Right ventricle myocardium inferior (tissue), 1 donor: Measurements from ENCODE around the gene SELENOP. TPM values are rescaled to one million over a fixed set of nuclear protein-coding genes. Genes with fewer than 3 reads are reported as not detected.

Source experiments
- ATAC-seq: fragments of 200-7000 bp; cut with Tn5 transposase; one replicate; pipeline ENCODE4 v1.9.1; 2020; ENCODE audit warnings: mild to moderate bottlenecking, moderate library complexity
- DNase-seq: peaks from one replicate; pipeline ENCODE4 v3.0.0; 2021; ENCODE audit errors: missing footprints
- intact Hi-C: fragments of 100-400 bp; cut with DNase I; formaldehyde crosslinking; loops from one replicate; pipeline ENCODE4 v1.11.0; 2022
- total RNA-seq: library from RNA; stranded (reverse); fragmentation: NEBNext Ultra II Directional; extraction: Animal tissue kit (Norgen Biotek cat#: 25700); gene quantifications from one replicate; pipeline ENCODE4 v1.2.1, GENCODE V29; 2021
- donor health status: DM: no; HTN: yes; CAD: no; lungs with severe emphysema.

SELENOP gene
- total RNA-seq, 1 donor from 2014 or later = 284 TPM

DNA sequence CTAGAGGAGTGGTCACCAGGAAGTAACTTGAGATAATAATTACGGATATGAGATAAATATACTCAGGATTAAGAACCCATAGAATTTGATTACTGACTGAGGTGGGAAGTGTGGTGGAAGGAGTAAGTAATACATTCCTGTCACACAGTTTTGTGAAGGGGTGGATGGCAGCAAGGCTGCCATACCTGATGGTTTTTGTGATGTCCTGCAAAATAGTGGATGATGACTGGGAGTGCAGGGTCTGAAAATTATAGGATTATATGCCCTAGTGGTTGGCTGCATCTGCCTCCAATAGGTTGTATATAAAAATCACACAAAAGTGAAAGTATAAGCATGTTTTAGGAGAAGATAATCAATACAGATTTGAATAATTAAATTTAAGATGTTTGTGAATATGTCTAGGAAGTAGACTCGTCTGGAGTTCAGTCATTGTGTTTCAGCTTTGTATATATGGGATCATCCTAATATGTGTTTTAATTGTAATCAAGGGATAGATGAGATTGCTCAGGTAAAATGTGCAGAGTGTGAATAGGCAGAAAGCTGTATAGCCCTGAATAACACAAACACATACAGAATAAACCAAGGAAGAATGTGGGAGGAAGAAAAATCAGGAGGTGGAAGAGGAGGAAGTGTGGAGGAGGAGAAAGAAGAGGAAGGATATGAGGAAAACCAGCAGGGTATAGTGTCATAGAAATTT lies 5.5 kb downstream of the SELENOP start:
- DNase-seq (no peak), ATAC-seq (no peak)
- intact Hi-C loops = no loop called here

DNA sequence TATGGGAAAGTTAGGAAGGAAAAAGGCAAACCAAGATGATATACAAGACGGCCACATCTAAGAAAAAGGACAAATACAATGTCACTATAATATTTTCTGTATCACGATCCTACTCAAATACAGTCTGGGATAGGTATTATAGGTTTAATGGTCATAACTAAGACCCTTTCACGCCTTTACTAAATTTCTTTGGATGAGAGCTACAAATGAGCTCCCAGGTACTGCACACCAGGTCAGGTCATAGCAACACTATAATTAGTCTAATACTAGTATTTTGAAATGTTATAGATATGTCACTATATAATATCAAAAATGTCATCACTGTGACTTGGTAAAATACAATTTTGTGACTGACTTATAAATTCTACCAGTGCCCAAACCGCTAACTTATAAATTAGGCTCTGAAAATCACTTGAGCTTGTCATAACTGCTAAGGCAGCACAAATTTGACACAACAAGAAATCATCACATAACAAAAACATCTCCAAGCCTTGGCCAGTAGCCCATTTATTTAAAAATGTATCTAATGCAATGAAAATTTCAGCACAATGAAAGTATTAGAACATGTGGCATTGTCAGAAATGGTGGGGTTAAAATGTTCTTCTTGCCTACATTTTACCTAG lies 6.9 kb downstream of the SELENOP start:
- DNase-seq (no peak), ATAC-seq (no peak)
- intact Hi-C loops = no loop called here

DNA sequence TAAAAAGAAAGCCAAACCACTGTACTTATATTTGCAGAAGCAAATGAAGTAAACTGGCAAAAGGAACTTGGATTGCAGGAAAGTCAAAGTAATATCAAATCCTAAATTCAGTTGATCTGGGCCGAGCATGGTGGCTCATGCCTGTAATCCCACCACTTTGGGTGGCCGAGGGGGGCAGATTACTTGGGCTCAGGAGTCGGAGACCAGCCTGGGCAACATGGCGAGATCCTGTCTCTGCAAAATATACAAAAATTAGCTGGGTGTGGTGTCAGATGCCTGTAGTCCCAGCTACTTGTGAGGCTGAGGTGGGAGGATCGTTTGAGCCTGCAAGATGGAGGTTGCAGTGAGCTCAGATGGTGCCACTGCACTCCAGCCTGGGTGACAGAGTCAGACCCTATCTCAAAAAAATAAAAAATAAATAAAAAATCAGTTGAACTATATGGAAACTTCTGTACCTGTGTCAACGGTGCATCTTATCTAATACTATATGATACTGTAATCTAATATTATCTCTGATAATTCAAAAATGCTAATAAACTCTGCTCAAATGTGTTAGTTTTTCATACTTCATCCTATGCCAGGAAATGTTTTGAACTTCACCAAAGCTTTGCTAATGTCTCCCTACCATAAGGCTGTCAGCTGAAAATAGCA lies 10.1 kb downstream of the SELENOP start:
- intact Hi-C loops = no loop called here
- no peak for ATAC-seq
- DNase-seq = no peak

DNA sequence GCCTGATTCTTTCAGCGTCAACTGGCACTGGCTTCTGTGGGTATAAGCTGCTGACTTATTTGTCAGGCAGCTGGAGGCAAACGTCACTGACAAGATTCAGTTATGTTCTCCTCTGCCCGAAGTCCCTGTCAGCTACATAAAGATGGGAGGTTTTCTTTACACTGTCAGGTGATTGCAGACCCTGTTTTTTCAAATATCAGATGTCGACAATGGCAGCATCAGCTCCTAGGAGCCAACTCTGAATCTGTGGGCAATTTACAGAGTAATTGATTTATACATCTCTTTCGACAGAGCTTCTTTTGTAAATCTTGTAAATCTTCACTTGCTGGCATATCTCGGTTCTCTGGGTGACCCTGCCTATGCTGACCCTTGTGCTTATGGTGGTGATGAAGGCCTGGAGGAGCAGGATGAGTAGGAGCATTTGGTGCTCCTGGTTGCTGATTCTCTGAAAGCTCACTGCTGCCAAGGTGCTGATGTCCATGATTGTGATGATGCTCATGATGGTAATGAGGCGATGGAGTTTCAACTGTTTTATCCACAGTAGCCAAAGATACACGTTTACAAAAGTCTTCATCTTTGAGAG lies 10.9 kb downstream of the SELENOP start:
- ATAC-seq (no peak), DNase-seq (no peak)
- intact Hi-C loops = no loop called here

DNA sequence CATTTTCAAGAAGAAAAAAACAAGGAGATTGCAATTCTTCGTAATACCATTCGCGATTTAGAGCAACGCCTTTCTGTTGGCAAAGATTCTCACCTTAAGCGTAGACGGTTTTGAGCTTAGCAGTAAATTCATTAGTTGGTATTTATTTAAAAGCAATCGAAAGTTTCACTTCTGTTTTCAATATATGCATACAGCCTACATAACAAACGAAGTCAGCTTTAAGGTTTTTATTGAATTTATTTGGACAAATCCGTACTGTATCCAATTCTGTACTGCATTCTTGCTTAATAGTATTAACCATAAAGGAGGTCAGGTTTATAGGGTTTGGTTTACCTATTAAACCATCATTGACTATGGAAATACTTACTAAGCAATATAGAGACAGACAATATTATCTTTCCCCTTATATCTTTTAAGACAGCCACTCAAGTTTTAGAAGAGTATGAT lies 12.0 kb downstream of the SELENOP start:
- DNase-seq (no peak), ATAC-seq (no peak)
- intact Hi-C loops = no loop called here

DNA sequence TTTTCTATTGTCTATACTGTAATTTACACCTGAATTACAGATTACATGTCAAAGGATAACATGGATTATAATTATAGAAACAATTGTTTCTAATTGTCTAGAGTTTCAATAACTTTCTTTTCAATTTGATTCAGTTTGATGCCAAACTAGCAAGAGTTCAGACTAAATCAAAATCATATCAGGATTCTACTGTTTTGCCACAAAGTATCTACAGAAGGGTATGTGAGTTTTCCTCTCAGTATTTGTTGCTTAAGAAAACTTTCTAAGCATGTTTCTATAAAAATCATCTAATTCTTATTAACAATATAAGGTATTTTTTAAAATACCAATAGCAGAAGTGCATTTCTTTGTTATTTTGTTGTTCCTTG lies 12.5 kb downstream of the SELENOP start:
- ATAC-seq = no peak
- intact Hi-C loops = no loop called here
- no peak for DNase-seq

DNA sequence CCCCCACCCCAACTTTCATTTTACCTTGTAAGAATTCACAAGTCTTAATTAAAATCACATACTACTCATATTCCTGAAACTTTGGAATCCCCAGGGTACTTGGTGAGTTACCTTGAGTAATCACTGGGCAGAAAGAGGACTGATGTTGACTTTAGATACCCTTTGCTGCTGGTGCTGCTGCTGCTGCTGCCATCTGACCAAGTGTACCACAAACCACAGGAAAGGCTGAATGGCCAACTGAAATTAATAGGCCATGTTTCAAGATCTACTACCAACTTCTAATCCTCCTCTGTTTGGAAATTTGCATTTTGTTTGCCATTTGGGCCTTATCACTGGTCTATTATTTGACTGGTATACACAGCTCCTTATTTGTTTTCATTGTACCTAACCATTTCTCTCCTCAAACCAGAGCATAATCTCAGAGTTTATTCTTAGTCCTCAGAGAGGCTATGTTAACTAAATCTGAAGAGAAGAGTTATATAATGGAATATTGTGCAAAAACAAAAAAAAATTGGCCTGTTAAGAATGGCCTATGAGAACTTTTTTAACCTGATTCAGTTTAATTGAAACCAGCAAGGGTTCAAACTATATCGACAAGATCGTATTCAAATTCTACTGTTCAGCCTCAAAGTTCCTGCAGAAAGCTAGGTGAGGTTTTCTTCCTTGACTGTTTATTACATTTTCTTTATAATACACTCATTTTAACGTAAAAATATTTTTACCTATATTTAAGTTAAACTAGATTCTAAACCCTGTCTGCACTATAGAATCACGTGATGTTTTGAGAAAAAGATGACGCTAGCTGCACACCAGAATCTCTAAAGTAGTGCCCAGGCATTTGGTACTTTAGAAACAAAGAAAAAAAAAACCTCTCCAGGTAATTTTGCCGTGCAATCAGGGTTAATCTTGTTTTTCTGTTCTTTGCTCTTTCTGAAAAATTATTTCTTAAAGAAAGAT lies 13.1 kb downstream of the SELENOP start:
- intact Hi-C loops = no loop called here
- no peak for ATAC-seq
- no peak for DNase-seq

DNA sequence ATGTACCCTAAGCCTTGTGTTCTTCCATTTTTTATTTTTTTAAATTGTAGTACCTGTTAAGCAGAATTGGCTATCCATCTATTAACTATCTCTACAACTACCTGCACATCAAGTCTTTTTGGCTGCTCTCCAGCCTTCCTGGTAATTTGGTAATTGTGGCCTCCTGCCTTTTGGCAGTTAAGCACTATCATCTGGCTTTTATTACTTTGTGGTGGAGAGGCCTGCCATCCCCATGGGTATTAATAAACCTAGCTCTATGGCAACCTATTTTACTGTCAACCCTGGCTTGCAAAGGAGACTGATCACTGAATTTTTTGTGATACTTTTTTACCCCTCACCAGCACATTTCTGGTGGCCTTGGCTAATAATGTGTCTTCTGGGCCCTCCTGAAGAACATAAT lies 20.5 kb downstream of the SELENOP start:
- ATAC-seq = no peak
- DNase-seq = no peak
- intact Hi-C loops = no loop called here

DNA sequence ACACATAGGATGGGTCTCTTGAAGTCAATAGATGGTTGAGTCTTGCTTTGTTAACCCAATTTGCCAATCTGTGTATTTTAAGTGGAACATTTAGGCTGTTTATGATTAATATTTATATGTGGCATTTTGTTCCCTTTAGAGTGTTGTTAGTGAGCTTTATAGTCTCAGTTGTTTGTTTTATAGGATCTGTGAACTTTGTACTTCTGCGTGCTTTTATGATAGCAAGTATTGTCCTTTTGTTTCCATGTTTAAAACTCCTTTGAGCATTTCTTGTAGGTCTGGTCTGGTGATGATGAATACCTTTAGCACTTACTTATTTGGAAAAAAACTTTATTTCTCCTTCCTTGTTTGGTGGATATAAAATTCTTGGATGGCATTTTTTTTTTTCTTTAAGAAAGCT lies 23.8 kb downstream of the SELENOP start:
- no peak for DNase-seq
- intact Hi-C loops = no loop called here
- no peak for ATAC-seq

DNA sequence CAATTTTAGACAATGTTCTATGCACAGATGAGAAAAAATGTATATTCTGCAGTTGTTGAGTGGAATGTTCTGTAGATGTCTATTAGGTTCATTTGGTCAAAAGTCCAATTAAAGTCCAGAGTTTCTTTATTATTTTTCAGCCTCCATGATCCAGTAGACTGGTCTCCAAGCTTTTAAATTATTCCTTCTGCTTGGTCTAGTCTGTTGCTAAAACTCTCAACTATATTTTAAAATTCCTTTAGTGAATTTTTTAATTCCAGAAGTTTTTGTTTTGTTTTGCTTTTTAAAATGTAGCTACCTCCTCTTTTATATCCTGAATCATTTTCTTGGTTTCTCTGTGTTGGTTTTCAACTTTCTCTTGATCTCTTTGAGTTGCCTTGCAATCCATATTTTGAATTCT lies 24.6 kb downstream of the SELENOP start:
- intact Hi-C loops = no loop called here
- ATAC-seq (no peak), DNase-seq (no peak)

DNA sequence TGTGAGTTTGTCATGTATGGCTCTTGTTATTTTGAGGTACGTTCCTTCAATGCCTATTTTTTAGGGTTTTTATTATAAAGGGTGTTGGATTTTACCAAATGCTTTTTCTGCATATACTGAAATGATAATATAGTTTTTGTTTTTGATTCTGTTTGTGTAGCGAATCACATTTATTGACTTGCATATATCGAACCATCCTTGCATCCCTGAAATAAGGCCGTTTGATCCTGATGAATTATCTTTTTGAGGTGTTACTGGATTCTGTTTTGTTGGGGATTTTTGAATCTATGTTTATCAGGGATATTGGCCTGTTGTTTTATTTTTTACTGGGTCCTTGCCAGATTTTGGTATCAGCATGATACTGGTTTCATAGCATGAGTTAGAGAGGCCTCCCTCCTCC lies 25.9 kb downstream of the SELENOP start:
- DNase-seq = no peak
- no peak for ATAC-seq
- intact Hi-C loops = no loop called here

DNA sequence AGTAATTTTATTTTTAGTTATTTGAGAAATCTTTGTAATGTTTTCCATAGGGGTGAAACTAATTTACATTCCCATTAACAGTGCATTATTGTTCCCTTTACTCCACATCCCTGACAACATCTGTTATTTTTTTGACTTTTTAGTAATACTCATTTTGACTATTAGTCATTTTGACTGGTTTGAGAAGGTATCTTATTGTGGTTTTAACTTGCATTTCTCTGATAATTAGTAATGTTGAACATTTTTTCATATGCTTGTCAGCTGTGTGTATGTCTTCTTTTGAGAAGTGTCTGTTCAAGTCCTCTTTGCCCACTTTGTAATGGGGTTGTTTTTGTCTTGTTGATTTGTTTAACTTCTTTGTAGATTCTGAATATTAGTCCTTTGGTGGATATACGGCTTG lies 27.6 kb downstream of the SELENOP start:
- no peak for DNase-seq
- ATAC-seq = no peak
- intact Hi-C loops = no loop called here

DNA sequence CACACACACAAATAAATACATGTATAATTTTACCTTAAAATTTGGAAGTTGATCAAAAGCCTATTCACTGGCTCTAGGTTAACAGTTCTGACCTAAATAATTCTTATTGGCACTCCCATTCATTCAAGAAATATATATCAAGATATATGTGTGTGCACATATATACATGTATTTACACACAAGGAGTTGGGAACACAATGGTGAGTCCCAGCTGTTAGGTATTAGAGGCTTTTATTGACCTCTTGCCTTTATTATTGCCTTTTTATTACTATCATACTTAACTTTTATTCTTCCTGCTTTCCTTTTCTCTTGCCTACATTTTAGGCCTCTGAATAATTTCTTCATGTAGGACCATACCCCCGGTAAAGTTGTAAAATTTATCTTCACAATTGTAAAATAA lies 30.1 kb downstream of the SELENOP start:
- no peak for DNase-seq
- no peak for ATAC-seq
- intact Hi-C loops = no loop called here

DNA sequence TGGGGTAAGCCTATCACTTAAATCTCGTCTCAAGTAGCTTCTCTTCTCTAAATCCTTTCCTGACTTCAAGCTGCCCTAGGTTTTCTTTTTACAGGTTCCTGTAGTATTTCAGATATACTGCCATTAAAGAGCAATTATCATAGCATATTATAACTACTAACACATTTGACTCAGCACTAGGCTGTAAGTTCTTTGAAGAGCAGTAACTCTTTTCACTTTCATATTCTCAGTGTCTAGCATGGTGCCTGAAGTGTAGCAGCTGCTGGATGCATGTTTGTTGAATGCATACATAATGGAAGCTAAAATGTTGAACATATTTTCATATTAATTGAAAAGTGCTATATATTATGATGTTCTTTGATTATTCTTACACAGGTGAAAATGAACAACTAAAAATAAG lies 32.6 kb downstream of the SELENOP start:
- intact Hi-C loops = no loop called here
- DNase-seq (no peak), ATAC-seq (no peak)

DNA sequence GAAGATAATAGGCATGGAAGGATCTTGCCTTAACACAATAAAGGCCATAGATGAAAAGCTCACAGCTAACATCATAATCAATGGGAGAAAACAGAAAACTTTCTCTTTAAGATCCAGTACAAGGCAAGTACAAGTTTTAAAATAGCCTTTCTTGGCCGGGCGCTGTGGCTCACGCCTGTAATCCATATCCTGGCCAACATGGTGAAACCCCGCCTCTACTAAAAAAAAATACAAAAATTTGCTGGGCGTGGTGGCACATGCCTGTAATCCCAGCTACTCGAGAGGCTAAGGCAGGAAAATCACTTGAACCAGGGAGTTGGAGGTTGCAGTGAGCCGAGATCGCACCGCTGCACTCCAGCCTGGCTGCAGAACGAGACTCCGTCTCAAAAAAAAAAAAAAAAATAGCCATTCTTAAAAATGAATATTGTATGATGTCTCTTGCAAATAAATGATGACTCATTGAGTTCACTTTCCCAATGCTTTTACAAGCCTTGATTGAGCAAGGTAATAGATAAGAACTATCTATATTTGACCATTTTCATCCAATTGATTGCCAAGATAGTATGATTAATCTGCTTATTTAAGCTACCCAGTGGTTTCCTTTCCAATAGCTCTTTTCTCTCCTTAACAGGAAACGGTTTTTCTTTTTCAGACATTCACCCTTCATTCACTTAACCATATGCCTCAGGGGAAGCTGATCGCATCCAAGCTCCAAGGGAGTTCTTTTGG lies 39.3 kb downstream of the SELENOP start:
- peak; percentile 21 for DNase-seq
- no peak for ATAC-seq
- intact Hi-C loops = no loop called here

DNA sequence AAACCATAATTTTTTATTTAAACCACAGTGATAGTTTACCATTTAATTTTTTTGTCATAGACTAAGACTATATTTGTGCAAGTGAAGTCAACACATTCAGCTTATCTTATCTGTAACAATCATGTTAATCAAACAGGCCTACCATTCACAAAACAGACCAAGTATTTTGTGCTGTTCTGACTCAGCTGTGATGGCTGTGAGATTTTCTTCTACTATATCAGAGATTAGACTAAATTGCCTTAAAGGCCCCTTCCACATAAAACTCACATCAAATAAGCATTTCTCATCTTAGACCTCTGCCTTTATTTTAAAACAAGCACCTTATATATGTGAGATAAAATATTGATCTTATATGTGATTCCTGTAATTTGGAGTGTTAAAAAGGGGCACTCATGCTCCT lies 41.7 kb downstream of the SELENOP start:
- no peak for DNase-seq
- intact Hi-C loops = no loop called here
- no peak for ATAC-seq

DNA sequence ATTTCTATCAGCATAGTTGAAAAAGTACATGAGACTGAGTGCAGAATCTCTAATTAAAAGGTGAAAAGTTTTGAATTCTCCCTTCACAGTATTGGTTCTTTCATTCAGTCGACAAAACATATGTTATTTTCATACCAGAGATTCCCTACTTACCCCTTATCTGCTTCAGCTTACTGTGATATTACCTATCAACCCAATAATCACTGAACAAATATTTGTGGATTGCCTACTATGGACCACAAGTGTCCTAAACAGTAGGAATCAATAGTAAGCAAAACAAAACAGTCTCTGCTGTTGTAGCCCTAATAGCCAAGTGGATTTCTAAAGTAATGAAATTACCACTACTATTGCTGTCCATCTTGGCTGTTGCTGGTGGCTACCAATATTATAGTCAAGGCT lies 43.6 kb downstream of the SELENOP start:
- no peak for ATAC-seq
- DNase-seq = no peak
- intact Hi-C loops = loop anchor here (5.0 to 10.0 kb wide), 4 partner anchors 117 to 841 kb away; partner anchors contain the start of genes FBXO4 and GHR

DNA sequence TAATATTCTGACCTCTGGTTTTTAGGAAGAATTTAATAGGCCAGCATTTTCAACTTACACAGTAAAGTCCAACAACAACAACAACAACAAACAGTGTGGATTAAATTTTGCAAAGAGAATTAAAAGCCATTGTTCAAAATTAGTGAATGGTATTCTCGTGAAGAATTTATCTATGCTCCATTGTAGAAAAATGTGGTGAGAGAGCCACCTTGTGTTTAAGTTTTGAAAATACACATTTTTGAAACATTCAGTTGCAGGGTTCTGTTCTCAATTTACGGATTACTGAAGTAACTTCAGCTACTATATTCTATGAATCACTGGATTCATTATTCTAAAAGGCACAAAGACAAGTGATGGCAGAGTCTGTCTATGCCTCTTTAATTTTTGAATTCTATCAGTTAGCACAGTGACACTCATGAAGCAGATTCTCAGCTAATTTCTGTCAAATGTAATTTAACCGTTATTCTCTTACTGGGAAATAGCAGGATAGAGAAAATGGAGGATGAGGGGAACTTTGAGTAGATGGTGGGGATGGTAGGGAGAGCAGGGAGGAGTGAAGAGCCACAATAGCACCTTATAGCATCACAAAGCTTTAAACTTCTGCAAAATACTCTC lies 44.1 kb downstream of the SELENOP start:
- DNase-seq = no peak
- intact Hi-C loops = loop anchor here (2.0 to 10.0 kb wide), 6 partner anchors 117 to 911 kb away; partner anchors contain the start of genes FBXO4 and GHR
- ATAC-seq = no peak
